Duodenal mucosa (tissue), 2 donors: ENCODE data around the gene SLX4.

Source experiments
- H3K27ac ChIP-seq: one replicate; pipeline ENCODE4 v1.7.0; 2013; ENCODE audit warnings: low read depth, low read length
- H3K27me3 ChIP-seq, 2 donors: one replicate each; pipeline ENCODE4 v1.7.0; 2013; ENCODE audit warnings: low read length in 2 of 2, control low read depth in 1 of 2; ENCODE audit not compliant: insufficient read depth in 2 of 2, control insufficient read depth in 1 of 2
- H3K36me3 ChIP-seq, 2 donors: one replicate each; pipeline ENCODE4 v1.7.0; 2013; ENCODE audit warnings: low read length in 2 of 2, control low read depth in 1 of 2; ENCODE audit not compliant: insufficient read depth in 2 of 2, control insufficient read depth in 1 of 2
- H3K4me1 ChIP-seq, 2 donors: one replicate each; pipeline ENCODE4 v1.7.0; 2013; ENCODE audit warnings: low read length in 2 of 2, control low read depth in 1 of 2; ENCODE audit not compliant: insufficient read depth in 2 of 2, control insufficient read depth in 1 of 2
- H3K4me3 ChIP-seq, 2 donors: one replicate each; pipeline ENCODE4 v1.7.0; 2013; ENCODE audit warnings: low read length in 2 of 2, low read depth in 1 of 2
- H3K9ac ChIP-seq, 2 donors: one replicate each; pipeline ENCODE4 v1.7.0; 2013; ENCODE audit warnings: low read length in 2 of 2, low read depth in 1 of 2
- H3K9me3 ChIP-seq, 2 donors: one replicate each; pipeline ENCODE4 v1.7.0; 2013; ENCODE audit warnings: low read length in 2 of 2, control low read depth in 1 of 2; ENCODE audit not compliant: control insufficient read depth in 1 of 2

The SLX4 gene

GRCh38 chr16:3553138-3553923 lies 58.1 kb downstream of the SLX4 start:
- Histone ChIP-seq H3K9me3 (no peaks in the 10 kb centered on the region), H3K27ac (no peak overlapping the region), H3K9ac (no peak overlapping the region), H3K27me3 (no peaks in the 10 kb centered on the region), H3K4me1 (no peaks in the 10 kb centered on the region), H3K4me3 (no peak overlapping the region), H3K36me3 (peaks cover 4 to 5% of the 10 kb centered on the region in 2 donors)

- Histone ChIP-seq H3K4me1 (no peaks in the 10 kb centered on the region), H3K27ac (no peak overlapping the region), H3K27me3 (no peaks in the 10 kb centered on the region), H3K9me3 (no peaks in the 10 kb centered on the region), H3K4me3 (no peak overlapping the region), H3K36me3 (peaks cover 0 to 5% of the 10 kb centered on the region in 2 donors), H3K9ac (no peak overlapping the region)
These were observed 60.3 kb downstream of the SLX4 start for GRCh38 chr16:3550851-3551847.

- Histone ChIP-seq H3K36me3 (peaks cover 0 to 5% of the 10 kb centered on the region in 2 donors), H3K9me3 (no peaks in the 10 kb centered on the region), H3K27ac (no peak overlapping the region), H3K4me1 (no peaks in the 10 kb centered on the region), H3K27me3 (no peaks in the 10 kb centered on the region), H3K4me3 (no peak overlapping the region), H3K9ac (no peak overlapping the region)
These were observed 61.5 kb downstream of the SLX4 start for GRCh38 chr16:3549906-3550305.

GRCh38 chr16:3548859-3549258 lies 62.5 kb downstream of the SLX4 start:
- H3K36me3 ChIP-seq, result peaks cover 0 to 5% of the 10 kb centered on the region in 2 donors
- no peaks in the 10 kb centered on the region for H3K27me3 ChIP-seq
- H3K27ac ChIP-seq, result no peak overlapping the region
- H3K9me3 ChIP-seq, result no peaks in the 10 kb centered on the region
- H3K4me1 ChIP-seq, result no peaks in the 10 kb centered on the region
- H3K4me3 ChIP-seq, result no peak overlapping the region
- no peak overlapping the region for H3K9ac ChIP-seq

DNA sequence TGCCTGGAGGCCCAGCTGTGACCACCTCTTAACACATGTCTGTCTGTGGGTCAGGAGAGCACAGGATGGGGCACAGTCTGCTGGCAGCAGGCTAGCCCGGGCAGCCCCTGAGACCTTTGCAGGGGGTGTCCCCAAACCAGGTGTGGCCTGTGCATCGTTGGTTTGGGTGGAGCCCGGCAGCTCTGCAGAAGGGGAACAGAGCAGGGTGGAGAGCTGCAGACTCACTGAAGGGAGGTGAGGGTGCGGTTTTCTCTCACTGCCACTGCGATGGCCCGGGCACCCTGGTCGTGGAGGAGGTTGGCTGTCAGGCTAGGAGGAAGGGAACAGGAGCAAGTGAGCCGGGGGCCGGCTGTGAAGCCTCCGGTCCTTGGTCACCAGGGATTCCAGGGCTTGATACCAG lies 63.0 kb downstream of the SLX4 start:
- Histone ChIP-seq H3K36me3 (peaks cover 0 to 5% of the 10 kb centered on the region in 2 donors), H3K9ac (no peak overlapping the region), H3K27me3 (no peaks in the 10 kb centered on the region), H3K4me3 (no peak overlapping the region), H3K27ac (no peak overlapping the region), H3K4me1 (no peaks in the 10 kb centered on the region), H3K9me3 (no peaks in the 10 kb centered on the region)

- Histone ChIP-seq H3K9ac (no peak overlapping the region), H3K36me3 (peaks cover 0 to 2% of the 10 kb centered on the region in 2 donors), H3K4me3 (no peak overlapping the region), H3K4me1 (no peaks in the 10 kb centered on the region), H3K27ac (no peak overlapping the region), H3K9me3 (no peaks in the 10 kb centered on the region), H3K27me3 (no peaks in the 10 kb centered on the region)
These were observed 64.3 kb downstream of the SLX4 start for GRCh38 chr16:3546986-3547682.

- no peak overlapping the region for H3K27ac ChIP-seq
- peaks cover 0 to 18% of the 10 kb centered on the region in 2 donors for H3K36me3 ChIP-seq
- no peaks in the 10 kb centered on the region for H3K27me3 ChIP-seq
- no peak overlapping the region for H3K9ac ChIP-seq
- no peaks in the 10 kb centered on the region for H3K9me3 ChIP-seq
- H3K4me1 ChIP-seq, result no peaks in the 10 kb centered on the region
- H3K4me3 ChIP-seq, result no peak overlapping the region
These were observed 68.6 kb downstream of the SLX4 start for GRCh38 chr16:3542601-3543373.

- H3K9me3 ChIP-seq, result no peaks in the 10 kb centered on the region
- no peak overlapping the region for H3K4me3 ChIP-seq
- H3K27ac ChIP-seq, result no peak overlapping the region
- no peaks in the 10 kb centered on the region for H3K27me3 ChIP-seq
- no peaks in the 10 kb centered on the region for H3K4me1 ChIP-seq
- H3K36me3 ChIP-seq, result peaks cover 4 to 18% of the 10 kb centered on the region in 2 donors
- no peak overlapping the region for H3K9ac ChIP-seq
These were observed 69.8 kb downstream of the SLX4 start for GRCh38 chr16:3541527-3542155.

- H3K4me3 ChIP-seq, result no peak overlapping the region
These were observed 73.2 kb downstream of the SLX4 start for GRCh38 chr16:3538222-3538621.

More at GRCh38 chr16:3538222-3538621, 73.2 kb downstream of the SLX4 start:
- Histone ChIP-seq H3K36me3 (peaks cover 12 to 36% of the 10 kb centered on the region in 2 donors), H3K9ac (no peak overlapping the region), H3K27ac (no peak overlapping the region), H3K27me3 (no peaks in the 10 kb centered on the region), H3K9me3 (no peaks in the 10 kb centered on the region), H3K4me1 (no peaks in the 10 kb centered on the region)
